Measurements from ENCODE around the gene TRIM38.
"Not testable (repeated sequence)": the region's sequence is repeated elsewhere in the genome, so short reads cannot be mapped to it uniquely, and the experiment has no call there.

TRIM38 gene

GRCh38 chr6:25962149-25963127 is at the start of gene TRIM38:
Gene TRIM38, plus strand, starts transcription at chr6:25962802. Its CDS starts 3,721 bp downstream, at chr6:25966523.
- DNase-seq (ENCODE audit: low read depth in 2 of 2), result peak; percentile 29 to 65

GRCh38 chr6:25913741-25914140 is 48.9 kb upstream of the TRIM38 start:
- no peak for DNase-seq (ENCODE audit: low read depth in 2 of 2)

DNA sequence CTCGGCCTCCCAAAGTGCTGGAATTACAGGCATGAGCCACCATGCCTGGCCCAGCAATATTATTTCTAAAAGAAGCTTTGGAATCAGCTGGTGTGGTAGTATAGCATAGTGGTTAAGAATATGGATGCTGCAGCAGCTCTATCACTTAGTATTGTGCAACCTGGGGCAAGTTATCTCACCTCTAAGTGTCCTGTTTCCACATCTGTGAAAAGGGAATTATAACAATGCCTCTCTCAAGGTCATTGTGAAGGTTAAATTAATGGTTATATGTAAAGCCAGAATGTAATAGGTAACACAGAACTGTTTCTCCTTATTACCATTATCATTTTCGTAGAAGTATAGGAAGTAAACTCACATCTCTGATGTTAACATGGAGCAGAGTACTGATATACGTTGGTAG is 46.3 kb upstream of the TRIM38 start:
- no peak for DNase-seq (ENCODE audit: low read depth in 2 of 2)

- DNase-seq (ENCODE audit: low read depth in 2 of 2), result no peak
These were observed 45.7 kb upstream of the TRIM38 start for GRCh38 chr6:25916789-25917490.

DNA sequence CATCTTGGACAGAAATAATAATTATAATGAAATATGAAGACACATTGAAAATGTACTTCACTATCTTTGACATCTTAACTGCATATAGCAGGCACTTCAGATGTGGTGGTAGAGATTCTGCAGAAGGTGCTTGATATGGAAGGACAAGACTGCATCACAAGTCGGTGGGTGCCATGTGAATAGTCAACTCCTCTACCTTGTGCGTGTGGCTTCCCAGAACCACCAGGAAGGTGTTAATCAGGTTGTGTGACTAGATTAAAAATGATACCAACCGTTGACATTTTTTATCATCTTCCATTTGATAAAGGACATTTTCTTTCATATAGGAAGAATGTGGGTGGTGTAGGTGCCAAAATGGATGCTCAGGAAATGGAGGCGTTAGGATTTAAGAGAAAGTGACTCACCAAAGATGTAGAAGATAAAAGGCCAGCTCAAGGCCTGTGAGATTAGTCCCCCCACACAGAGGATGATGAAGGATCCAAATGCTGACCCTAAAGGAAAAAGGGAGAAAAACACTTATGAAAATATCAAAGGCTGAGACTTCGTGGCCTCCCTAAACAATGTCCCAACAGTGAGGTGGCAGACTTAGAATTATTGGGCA is 44.4 kb upstream of the TRIM38 start:
- DNase-seq (ENCODE audit: low read depth in 2 of 2), result peak in 1 of 2 donors; percentile 1

DNA sequence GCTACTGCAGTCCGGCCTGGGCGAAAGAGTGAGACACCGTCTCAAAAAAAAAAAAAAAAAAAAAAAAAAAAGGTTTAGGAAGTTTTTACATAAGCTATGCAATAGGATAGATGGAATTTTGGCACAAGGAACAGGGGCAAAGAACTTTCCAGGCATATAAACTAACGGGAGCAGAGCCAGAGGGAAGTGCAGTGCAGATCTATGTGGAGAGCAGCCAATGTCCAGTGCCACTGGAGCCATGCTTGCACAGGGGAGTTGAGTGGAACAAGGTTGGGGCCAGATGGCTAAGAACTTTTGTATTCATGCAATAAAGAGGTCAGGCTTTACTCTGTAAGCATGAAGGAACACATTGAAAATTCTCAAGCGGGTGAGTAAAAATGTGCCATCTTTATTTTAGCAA is 42.9 kb upstream of the TRIM38 start:
- DNase-seq (ENCODE audit: low read depth in 2 of 2), result no peak

GRCh38 chr6:25921525-25922203 is 40.9 kb upstream of the TRIM38 start:
- DNase-seq (ENCODE audit: low read depth in 2 of 2), result no peak

DNA sequence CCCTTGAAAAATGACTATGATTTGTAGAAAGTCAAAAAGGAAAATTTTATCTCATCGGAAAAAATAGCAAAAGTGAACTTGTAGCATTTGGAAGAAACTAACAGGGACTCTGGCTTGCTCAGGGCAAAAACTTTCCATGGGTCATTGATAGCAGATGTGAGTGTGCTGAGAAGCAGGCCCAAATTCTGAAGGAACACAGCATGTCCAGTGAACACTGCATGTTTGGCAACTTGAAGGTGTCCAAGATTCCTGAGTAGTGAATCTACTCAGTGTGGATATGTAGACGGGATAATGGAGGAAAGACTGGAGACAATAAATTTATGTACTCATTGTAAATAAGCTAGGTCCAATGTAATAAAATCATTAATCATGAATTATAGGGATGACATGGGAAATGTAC is 40.3 kb upstream of the TRIM38 start:
- DNase-seq (ENCODE audit: low read depth in 2 of 2), result no peak

- DNase-seq (ENCODE audit: low read depth in 2 of 2), result no peak
These were observed 36.7 kb upstream of the TRIM38 start for GRCh38 chr6:25925876-25926275.

DNA sequence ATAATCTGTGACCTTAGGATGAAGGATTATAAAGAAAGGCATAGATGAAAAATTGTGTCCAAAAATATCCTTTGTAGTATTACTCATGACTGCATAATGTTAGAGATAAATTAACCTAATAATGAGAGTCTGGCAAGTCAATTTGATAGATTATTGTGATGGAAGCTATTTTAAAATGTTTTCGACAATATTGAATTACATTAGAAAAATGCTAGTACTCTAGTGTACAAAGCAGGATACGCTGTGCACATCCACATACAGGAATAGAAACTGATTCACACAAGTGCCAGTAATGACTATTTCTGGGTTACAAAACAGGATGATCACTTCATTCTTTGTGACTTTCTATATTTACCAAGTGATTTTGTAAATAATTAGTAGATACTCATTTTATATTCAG is 35.4 kb upstream of the TRIM38 start:
- DNase-seq (ENCODE audit: low read depth in 2 of 2), result no peak

GRCh38 chr6:25927756-25928216 is 34.8 kb upstream of the TRIM38 start:
- DNase-seq (ENCODE audit: low read depth in 2 of 2), result no peak

DNA sequence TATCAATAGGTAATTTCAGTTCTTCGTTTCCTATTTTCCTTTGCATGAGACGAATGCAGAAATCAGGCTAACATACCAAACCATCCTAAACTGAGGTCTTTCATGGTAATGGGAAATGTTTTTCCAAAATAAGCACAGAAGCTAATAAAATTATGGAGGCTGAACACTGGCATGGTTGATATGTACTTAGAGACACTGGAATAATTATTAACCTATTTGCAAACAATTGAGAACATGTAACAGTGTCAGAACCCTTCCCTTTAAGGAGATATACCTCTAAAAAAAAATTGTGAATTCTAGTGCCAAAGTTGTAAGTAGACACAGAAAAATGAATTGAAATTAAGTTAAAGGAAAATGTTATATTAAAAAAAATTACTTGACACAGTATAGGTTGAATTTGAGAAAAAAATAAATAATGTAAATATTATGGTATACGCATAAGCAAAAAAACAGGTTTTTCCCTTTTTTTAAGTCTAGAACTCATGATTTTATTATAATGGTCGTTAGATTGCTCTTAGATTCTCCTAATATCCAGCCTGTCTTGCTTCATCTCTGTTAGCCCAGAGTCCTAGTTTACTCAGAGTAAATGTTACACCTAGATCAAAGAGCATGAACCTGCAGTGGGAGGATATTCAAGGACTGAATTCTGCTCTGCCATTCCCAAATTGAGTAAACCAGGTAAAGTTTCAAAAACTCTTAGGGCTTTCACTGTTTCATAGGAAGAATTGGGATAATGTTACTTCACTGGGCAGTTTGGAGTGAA is 33.9 kb upstream of the TRIM38 start:
- DNase-seq (ENCODE audit: low read depth in 2 of 2), result no peak

DNA sequence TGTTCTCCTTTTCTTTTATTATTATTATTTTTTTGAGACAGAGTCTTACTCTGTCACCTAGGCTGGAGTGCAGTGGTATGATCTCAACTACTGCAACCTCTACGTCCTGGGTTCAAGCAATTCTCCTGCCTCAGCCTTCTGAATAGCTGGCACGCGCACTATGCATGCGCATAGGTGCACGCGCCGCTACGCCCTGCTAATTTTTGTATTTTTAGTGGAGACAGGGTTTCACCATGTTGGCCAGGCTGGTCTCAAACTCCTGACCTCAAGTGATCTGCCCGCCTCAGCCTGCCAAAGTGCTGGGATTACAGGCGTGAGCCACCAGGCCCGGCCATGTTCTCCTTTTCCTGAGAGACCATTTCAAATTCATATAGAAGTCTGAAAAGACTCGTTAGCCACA is 32.8 kb upstream of the TRIM38 start:
- DNase-seq (ENCODE audit: low read depth in 2 of 2), result not testable (repeated sequence)

DNA sequence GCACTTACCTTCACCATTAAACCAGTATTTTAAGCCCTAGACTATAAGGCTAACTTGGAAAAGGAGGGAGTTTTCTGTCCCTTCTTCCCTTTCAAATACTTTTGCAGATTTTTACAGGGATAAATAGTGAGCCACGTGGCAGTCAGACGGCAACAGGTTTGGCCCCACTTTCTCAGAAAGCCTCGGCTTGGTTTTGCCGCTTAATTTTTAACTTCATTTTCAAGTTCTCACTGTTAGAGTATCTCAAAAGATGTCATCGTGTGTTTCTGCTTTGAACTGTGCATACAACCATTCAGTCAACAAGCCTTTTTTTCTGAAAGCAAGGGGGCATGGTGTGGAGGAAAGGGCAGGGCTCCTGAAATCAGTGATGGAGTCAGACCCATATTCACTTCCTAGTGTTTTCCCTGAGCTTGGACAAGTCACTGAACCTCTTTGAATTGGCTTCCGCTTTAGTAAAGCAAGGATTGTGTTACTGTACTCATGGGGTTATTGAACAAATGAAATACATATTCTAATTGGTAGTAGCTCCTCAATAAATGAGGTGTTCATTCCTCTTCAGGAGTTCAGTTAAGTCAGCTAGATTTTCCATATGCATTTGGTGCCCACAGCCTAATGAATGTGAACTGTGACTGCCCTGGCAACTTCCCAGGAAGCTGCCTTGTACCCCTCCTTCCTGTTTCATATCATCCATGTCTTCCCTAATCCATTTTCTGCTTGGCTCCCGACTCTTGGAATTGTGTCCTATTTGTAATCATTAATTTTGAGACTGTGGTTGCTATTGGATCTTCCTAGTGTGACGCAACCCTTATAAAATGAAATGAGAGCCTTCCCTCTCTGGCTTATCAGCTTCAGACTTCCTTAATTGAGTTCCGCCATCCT is 31.8 kb upstream of the TRIM38 start, which contains the start of gene SLC17A2:
Gene SLC17A2, minus strand, starts transcription at position 160 of the 879 bp plus-strand sequence. CDS start 4,895 bp downstream, outside the sequence.
- DNase-seq (ENCODE audit: low read depth in 2 of 2), result no peak

GRCh38 chr6:25931411-25931709 is 31.2 kb upstream of the TRIM38 start:
- DNase-seq (ENCODE audit: low read depth in 2 of 2), result no peak

DNA sequence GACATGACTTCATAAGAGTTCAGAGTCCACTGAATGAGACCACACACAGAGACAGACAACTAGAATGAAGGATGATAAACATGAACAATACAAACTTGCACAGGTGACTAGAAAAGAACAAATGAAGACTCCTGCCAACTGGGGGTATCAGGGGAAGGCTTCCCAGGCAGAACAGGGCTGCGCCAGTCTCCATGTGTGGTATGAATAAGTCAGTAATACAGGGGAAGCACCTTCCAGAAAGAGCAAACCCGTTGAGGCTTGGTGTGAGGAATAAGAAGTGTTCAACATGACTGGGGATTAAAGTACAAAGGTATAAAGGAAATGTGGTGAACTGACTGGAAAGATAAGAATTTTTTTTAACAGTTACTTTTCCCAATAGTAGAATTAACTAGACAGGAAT is 28.4 kb upstream of the TRIM38 start:
- DNase-seq (ENCODE audit: low read depth in 2 of 2), result no peak

- no peak for DNase-seq (ENCODE audit: low read depth in 2 of 2)
These were observed 27.8 kb upstream of the TRIM38 start for GRCh38 chr6:25934735-25935313.

DNA sequence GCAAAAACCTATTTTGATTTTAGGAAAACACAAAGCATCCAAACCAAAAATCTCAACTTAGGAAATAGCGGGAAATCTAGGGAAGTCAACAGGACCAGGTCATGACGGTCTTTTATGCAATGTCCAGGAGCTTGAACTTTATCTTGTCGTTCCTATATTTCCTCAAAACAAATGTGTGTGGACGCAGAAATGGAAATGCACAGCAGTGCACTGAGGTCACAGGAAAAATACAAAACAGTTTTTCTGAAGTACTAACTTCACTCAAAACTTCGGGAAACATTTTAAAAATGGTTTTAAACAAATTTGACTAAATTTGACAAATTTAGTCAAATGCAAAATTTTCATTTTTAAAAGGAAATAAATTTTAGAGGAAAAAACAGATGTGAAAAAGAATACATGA is 26.6 kb upstream of the TRIM38 start:
- no peak for DNase-seq (ENCODE audit: low read depth in 2 of 2)

GRCh38 chr6:25939593-25939992 is 23.0 kb upstream of the TRIM38 start:
- DNase-seq (ENCODE audit: low read depth in 2 of 2), result no peak

All from stimulated activated CD4-positive, alpha-beta T cell treated with anti-CD3 and anti-CD28 coated beads, Interleukin-1b, Interleukin-23, amount 100 ng/mL, for 4 hours (primary cell).